ENCODE data around the gene COPB2.

COPB2 gene

DNA sequence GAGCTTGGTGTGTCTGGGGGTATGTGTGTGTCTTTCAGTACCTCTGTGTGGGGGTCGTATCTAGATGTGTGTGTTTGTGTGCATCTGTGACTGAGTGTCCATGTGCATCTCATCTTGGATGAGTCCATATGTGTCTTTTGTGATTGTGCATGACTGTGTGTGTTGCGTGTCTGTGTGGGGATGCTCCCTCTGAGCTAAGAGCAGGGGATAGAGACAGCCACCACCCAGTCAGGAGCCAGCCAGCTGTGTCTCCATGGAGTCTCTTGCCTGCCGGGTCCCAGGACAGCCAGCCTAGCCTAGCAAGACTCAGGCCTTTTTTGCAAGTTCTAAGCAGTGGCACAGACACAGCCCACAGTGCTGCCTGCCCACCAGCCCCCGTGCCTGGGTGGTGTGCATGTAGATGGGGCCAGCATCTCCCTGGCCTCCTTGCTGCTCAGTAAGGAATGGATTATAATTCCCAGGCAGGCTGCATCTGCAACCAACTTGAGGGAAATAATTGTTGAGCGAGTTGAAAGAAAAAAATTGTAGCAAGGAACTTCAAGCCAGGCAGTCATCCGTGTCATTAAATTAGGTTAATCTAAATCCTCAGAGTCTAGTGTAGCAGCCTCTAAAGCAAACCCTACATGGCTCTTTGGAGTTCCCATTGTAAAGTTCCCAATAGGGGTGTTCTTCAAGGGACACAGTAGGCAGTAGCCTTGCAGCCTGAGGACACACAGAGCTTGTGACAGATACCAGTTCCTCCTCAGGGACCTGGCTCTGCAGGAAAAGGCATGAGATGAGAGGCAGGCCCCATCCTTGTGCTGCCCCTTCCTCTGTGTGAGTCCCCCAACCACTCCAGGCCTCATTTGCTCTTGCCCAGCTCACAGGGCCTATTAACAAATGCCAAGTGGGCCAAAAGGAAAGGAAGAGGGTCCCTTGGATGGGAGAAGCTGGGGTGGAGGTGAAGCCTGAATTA is 81.6 kb downstream of the COPB2 start:
- no peak for DNase-seq (ENCODE audit: low spot score)

Data from CD4-positive, alpha-beta T cell treated with Interleukin-6 at 100 ng/mL for 8 hours (primary cell).